NCI-H748 treated with DMSO at 0.1 percent for 48 hours (cell line): ENCODE results near the gene LGALS8.

Experiments
- DNase-seq: peaks from one replicate; lab custom pipeline; 2025; lab: John Stamatoyannopoulos, UW

Gene LGALS8

DNA sequence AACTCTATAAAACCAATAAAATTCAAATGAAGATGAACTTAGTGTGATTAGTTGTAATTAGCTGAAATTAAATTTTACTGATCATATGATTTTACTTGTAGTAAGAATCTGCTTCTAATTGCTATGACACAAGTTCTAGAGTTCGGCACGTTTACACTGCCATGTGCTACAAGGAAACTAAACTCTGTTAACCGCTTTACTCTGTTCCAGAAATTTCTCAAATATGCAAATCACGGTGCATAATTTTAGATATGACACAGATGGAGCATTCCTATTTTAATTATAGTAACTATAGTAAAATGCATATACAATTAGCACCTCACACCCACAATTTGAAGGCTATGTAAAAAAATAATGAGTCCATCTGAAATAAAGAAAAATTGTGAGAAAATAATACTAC, 65.7 kb downstream of the LGALS8 start:
- DNase-seq, result no peak

DNA sequence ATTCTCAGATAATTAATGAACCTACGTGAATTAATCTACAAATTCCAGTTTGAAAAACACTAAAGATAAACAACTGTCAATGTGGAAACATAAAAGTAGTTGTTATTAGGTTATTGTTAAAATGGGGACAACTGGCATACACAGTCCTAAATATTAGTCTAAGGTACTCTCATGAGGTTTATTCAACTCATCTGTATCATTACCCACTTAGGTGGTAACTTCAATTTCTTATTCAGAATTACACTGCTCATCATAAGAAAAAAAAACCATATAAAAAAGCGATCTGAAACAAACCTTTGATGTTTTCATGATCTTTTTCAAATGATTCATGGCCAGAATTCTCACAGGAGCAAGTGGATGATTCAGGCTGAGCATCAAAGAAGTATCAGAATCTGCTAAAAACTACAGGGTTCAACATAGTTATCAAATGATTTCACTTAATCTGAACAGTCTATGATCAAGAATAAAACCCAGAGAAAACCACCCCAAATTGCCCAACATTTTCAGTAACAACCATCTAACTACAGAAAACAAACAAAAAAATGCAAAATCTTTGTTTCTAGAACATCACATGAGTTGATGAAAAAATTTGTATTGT, 66.9 kb downstream of the LGALS8 start:
- no peak for DNase-seq

DNA sequence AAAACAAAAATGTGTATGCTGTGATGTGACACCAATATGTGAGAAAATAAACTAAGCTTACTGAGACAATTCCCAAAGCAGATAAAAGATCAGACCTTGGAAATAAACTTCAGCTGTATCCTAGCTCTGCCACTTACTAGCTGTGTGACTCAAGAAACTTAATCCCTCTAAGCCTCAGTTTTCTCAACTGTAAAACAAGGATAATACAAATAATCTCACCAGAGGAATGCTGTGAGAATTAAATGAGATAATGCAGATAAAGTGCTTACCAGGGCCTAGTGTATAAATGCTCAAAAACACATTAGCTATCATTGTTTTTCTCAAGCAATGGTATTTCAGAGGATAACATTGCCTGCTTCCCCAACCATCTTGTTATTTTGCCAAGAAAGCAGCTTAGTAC, 78.4 kb downstream of the LGALS8 start:
- no peak for DNase-seq
